GM12865 (cell line): ENCODE measurements around the gene SP140L.
"Not testable (repeated sequence)": the region's sequence is repeated elsewhere in the genome, so short reads cannot be mapped to it uniquely, and the experiment has no call there.

Experiments
- DNase-seq: peaks from one replicate; pipeline ENCODE4 v3.0.0; 2010; ENCODE audit warnings: low read depth
- H3K4me3 ChIP-seq: 2 replicates; pipeline ENCODE4 v1.5.1; 2011; ENCODE audit warnings: mild to moderate bottlenecking, low read depth, low read length, control low read depth
- CTCF ChIP-seq: IDR thresholded peaks from 2 replicates; pipeline ENCODE4 v1.5.1; 2011; ENCODE audit warnings: low read length, control low read depth, low read depth, inconsistent platforms; ENCODE audit not compliant: insufficient read depth; ENCODE audit errors: missing control alignments

Gene SP140L

GRCh38 chr2:230305416-230306275 lies 21.3 kb upstream of the SP140L start:
- H3K4me3 ChIP-seq = no peak overlapping the region
- DNase-seq = no peak
- no peak for TF ChIP-seq CTCF

DNA sequence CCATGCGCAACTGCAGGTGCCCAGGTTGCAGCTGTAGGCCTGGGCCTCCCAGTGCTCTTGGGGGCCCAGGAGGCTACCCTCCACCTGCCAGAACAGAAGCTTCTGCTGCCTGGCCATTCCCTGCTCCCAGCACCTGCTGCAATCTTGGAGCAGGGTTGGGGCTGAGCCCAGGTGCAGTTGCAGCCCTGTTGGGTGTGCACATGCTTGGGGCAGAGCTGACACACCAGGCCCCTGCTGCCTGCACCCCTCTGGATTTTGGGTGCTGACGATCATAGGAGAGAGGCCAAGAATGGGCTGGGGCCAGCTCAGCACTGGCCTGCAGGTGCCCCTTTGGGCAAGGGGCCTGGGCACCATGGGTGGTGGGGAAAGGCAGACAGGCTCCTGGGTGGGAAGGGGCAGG lies 20.5 kb upstream of the SP140L start:
- H3K4me3 ChIP-seq = no peak overlapping the region
- DNase-seq = no peak
- TF ChIP-seq CTCF = no peak

GRCh38 chr2:230307485-230307884 lies 19.5 kb upstream of the SP140L start:
- no peak for DNase-seq
- H3K4me3 ChIP-seq = no peak overlapping the region
- no peak for TF ChIP-seq CTCF

- no peak for DNase-seq
- no peak for TF ChIP-seq CTCF
- no peak overlapping the region for H3K4me3 ChIP-seq
These were observed 18.5 kb upstream of the SP140L start for GRCh38 chr2:230308402-230309000.

- DNase-seq, H3K4me3 ChIP-seq: not testable (repeated sequence)
These were observed 16.2 kb upstream of the SP140L start for GRCh38 chr2:230310792-230311191.

GRCh38 chr2:230311634-230312033 lies 15.4 kb upstream of the SP140L start:
- not testable (repeated sequence) for H3K4me3 ChIP-seq, DNase-seq

GRCh38 chr2:230312638-230313037 lies 14.4 kb upstream of the SP140L start:
- H3K4me3 ChIP-seq = no peak overlapping the region
- TF ChIP-seq CTCF = no peak

DNA sequence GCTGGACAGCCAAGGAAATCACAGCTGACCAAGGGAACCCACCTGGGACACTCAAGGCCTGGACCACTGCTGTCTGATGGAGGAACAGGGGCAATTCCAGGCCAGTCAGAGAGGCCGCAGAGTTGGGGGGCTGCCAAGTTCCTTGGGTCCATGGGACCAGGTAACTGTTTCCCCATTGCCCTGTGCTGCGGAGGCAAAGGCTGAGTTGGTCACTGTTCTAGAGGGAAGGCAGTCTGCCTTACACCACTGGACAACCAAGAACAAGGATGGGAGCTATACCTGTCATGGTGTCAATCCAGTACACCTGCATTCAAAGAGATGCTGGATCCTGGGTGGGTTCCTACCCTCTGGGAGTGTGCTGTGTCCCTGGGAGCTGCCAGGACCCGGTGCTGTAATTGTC lies 9.6 kb upstream of the SP140L start:
- no peak for DNase-seq
- no peak overlapping the region for H3K4me3 ChIP-seq
- no peak for TF ChIP-seq CTCF

More at GRCh38 chr2:230312638-230313037, 14.4 kb upstream of the SP140L start:
- no peak for DNase-seq
